ENCODE data around the gene PLIN4.

DNA sequence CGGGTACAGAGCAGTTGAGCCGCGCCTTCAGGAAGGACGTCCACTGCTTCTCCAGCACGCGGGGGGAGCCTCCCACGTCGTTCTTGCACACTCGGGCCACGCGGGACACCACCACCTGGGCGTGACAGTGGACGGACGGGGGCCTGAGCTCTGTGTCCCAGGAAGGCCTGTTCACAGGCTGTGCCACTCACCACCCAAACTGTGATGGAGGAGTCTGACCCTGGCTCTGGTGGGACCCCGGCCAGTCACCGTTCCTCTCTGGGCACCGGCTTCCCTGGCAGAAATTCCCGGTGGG is 34.2 kb upstream of the PLIN4 start:
- TF ChIP-seq POLR2A (IDR thresholded peaks at IDR 0.05) = no peak
- TF ChIP-seq CTCF (IDR thresholded peaks at IDR 0.05) = no peak
